Caco-2 (cell line): ENCODE data around the gene CARHSP1. TPM values are rescaled to one million over a fixed set of nuclear protein-coding genes. Genes with fewer than 3 reads are reported as not detected.

Experiments
- BruUV-seq: library from RNA; stranded (reverse); fragments of 400-500 nt; replicated peaks from 2 replicates; lab custom pipeline; 2021; lab: Mats Ljungman, UMichigan
- CTCF ChIA-PET: fragments of 300-600 bp; sonication (Branson Sonifier 250); formaldehyde crosslinking; loops from one replicate; lab custom pipeline; 2022; ENCODE audit warnings: antibody characterized with exemption; lab: Charles Lee
- POLR2A ChIA-PET: fragments of 300-600 bp; sonication (Branson Sonifier 250); formaldehyde crosslinking; loops from one replicate; lab custom pipeline; 2022; ENCODE audit warnings: antibody characterized with exemption; lab: Charles Lee
- DNase-seq, 2 experiments: peaks; one replicate each; pipeline versions ENCODE4 v3.0.0 to v3.0.0-alpha.2; 2020 to 2022
- H3K27me3 ChIP-seq: replicated peaks from 2 replicates; pipeline ENCODE4 v1.6.0; 2011; ENCODE audit warnings: low read length; ENCODE audit not compliant: control insufficient read depth, insufficient read depth
- H3K36me3 ChIP-seq: 2 replicates; pipeline ENCODE4 v1.5.1; 2011; ENCODE audit warnings: low read length; ENCODE audit not compliant: control insufficient read depth, insufficient read depth
- H3K4me1 ChIP-seq: fragments of 250-450 bp; sonication (Bioruptor Pico); 2 replicates; pipeline ENCODE4 v1.5.1; 2020; ENCODE audit warnings: mild to moderate bottlenecking
- H3K4me3 ChIP-seq: 2 replicates; pipeline ENCODE4 v1.5.1; 2011; ENCODE audit warnings: low read depth, mild to moderate bottlenecking, control low read depth, low read length
- H3K9me3 ChIP-seq: fragments of 250-450 bp; sonication (Bioruptor Pico); 2 replicates; pipeline ENCODE4 v1.5.1; 2020; ENCODE audit warnings: mild to moderate bottlenecking, moderate library complexity
- H3K27ac Mint-ChIP-seq: one replicate; pipeline ENCODE4 v1.8.0; 2022; ENCODE audit warnings: mixed read lengths; ENCODE audit not compliant: unreplicated experiment
- H3K27me3 Mint-ChIP-seq: one replicate; pipeline ENCODE4 v1.8.0; 2022; ENCODE audit warnings: mixed read lengths; ENCODE audit not compliant: insufficient read depth, unreplicated experiment
- H3K36me3 Mint-ChIP-seq: one replicate; pipeline ENCODE4 v1.8.0; 2022; ENCODE audit warnings: mild to moderate bottlenecking, mixed read lengths; ENCODE audit not compliant: insufficient read depth, unreplicated experiment
- H3K4me1 Mint-ChIP-seq: one replicate; pipeline ENCODE4 v1.8.0; 2022; ENCODE audit warnings: low read depth, mixed read lengths; ENCODE audit not compliant: unreplicated experiment
- H3K4me3 Mint-ChIP-seq: one replicate; pipeline ENCODE4 v1.8.0; 2022; ENCODE audit warnings: mild to moderate bottlenecking, moderate library complexity, mixed read lengths; ENCODE audit not compliant: unreplicated experiment
- H3K9me3 Mint-ChIP-seq: one replicate; pipeline ENCODE4 v1.8.0; 2022; ENCODE audit warnings: mixed read lengths; ENCODE audit not compliant: unreplicated experiment
- intact Hi-C: fragments of 100-400 bp; cut with micrococcal nuclease; formaldehyde crosslinking; loops from one replicate; pipeline ENCODE4 v1.10.0; 2022; ENCODE audit not compliant: unreplicated experiment
- total RNA-seq: library from RNA; stranded (reverse); gene quantifications from 2 replicates; pipeline ENCODE4 v1.2.3, GENCODE V29; 2022
- TF ChIP-seq, protein P1 (sequence below), 2 experiments: fragments of 200-600 bp in 1 of 2; IDR thresholded peaks; 1 replicate in 1 of 2; 2 replicates in 1 of 2; pipeline versions ENCODE4 v1.5.1 to v1.8.0; 2011 to 2022; ENCODE audit warnings: antibody characterized with exemption in 1 of 2, control low read depth in 1 of 2, inconsistent platforms in 1 of 2, low read depth in 1 of 2, low read length in 1 of 2, mild to moderate bottlenecking in 1 of 2, moderate library complexity in 1 of 2; ENCODE audit not compliant: insufficient read depth in 1 of 2, severe bottlenecking in 1 of 2, unreplicated experiment in 1 of 2

Gene CARHSP1
- total RNA-seq, 1 experiment from 2014 or later: 103 TPM

DNA sequence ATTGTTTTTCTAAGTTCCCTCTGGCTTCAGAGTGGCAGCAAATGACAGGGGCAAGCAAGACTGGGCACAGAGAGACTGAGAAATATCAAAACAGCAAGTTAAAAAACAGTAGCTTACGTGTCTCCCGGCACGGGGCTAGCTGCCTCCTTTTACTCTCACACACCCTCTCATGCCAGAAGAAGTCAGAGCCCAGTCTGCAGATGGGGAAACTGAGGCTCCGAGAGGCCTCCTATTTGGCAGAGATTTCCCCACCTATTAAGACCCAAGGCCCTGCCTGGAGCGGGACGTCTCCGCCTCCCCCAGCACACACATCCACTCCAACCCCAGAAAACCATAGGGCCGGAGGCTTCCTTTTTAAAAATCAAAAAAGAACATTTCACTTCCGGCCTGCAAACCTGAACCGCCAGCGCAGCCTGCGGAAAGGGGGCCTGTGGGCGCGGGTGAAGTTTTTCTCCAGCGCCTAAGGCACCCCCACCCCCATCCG is 832 bp downstream of the CARHSP1 start:
- H3K4me3 Mint-ChIP-seq: peak overlapping the region; percentile 97
- H3K27ac Mint-ChIP-seq: peak overlapping the region; percentile 97
- TF ChIP-seq, protein P1, sequence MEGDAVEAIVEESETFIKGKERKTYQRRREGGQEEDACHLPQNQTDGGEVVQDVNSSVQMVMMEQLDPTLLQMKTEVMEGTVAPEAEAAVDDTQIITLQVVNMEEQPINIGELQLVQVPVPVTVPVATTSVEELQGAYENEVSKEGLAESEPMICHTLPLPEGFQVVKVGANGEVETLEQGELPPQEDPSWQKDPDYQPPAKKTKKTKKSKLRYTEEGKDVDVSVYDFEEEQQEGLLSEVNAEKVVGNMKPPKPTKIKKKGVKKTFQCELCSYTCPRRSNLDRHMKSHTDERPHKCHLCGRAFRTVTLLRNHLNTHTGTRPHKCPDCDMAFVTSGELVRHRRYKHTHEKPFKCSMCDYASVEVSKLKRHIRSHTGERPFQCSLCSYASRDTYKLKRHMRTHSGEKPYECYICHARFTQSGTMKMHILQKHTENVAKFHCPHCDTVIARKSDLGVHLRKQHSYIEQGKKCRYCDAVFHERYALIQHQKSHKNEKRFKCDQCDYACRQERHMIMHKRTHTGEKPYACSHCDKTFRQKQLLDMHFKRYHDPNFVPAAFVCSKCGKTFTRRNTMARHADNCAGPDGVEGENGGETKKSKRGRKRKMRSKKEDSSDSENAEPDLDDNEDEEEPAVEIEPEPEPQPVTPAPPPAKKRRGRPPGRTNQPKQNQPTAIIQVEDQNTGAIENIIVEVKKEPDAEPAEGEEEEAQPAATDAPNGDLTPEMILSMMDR (IDR thresholded peaks at IDR 0.05; ENCODE audit: insufficient read depth in 1 of 2, low read depth in 1 of 2, low read length in 1 of 2, severe bottlenecking in 1 of 2, unreplicated experiment in 1 of 2): no peak
- intact Hi-C loops: loop anchor here (5.0 kb wide), 2 partner anchors 71 to 224 kb away; partner anchors contain the start of genes HAPSTR1, PMM2 and TMEM186
- TSS peak; percentile 67 for BruUV-seq
- POLR2A ChIA-PET: interaction anchor here (0.5 to 1.6 kb wide), 3 partner anchors 11 to 71 kb away, joined by 4 to 9 read pairs (median 8); partner anchors contain the start of genes PMM2 and TMEM186
- Histone ChIP-seq H3K36me3 (no peaks in the 10 kb centered on the region), H3K9me3 (no peaks in the 10 kb centered on the region), H3K4me3 (peak overlapping the region; percentile 62), H3K4me1 (peaks cover 49% of the 10 kb centered on the region), H3K27me3 (no peaks in the 10 kb centered on the region)
- peaks cover 37% of the 10 kb centered on the region for H3K36me3 Mint-ChIP-seq
- no peak for DNase-seq
- CTCF ChIA-PET: interaction anchor here (1.2 to 2.4 kb wide), 5 partner anchors 8 to 77 kb away, joined by 3 to 8 read pairs (median 5); no protein-coding TSS in a partner anchor
- no peaks in the 10 kb centered on the region for H3K27me3 Mint-ChIP-seq
- H3K4me1 Mint-ChIP-seq: peaks cover 15% of the 10 kb centered on the region
- H3K9me3 Mint-ChIP-seq: no peaks in the 10 kb centered on the region

DNA sequence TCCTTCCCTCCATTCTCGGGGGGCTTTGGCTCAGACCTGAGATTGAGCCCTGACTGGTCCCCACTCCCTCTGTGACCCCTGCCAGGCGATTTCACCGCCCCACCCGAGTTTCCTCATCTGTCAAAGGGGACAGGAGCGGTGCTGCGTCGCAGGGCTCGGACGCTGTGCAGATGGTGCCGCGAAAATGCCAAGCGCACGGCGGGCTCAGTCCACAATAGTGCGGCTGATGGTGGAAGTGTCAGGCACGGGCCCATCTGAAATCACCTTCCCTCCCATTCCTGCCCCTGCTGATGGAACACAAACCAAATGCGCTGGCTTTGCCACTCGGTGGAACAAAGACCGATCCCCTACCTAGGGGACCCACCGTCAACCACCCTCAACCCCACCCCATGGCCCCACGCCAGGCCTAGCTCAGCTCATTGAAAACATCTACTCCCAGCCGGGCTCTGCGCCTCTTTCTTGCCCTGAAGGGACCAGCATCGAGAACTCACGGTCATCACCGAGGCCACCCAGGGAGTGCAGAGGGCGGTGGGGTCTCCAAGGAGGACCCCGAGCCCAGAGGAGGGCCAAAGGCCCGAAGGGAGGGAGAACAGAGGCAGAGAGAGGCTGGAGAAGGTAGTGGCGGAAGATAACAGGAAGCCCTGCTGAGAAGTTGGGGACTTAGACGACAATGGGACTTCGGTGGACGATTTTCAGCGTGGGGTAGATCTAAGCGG is 1.4 kb downstream of the CARHSP1 start:
- Mint-ChIP-seq H3K4me3 (peak overlapping the region; percentile 97), H3K36me3 (peaks cover 43% of the 10 kb centered on the region), H3K27me3 (no peaks in the 10 kb centered on the region), H3K27ac (peak overlapping the region; percentile 97), H3K9me3 (no peaks in the 10 kb centered on the region), H3K4me1 (peaks cover 15% of the 10 kb centered on the region)
- BruUV-seq: no TSS peak
- Histone ChIP-seq H3K4me1 (peaks cover 55% of the 10 kb centered on the region), H3K4me3 (peak overlapping the region; percentile 62), H3K27me3 (no peaks in the 10 kb centered on the region), H3K9me3 (no peaks in the 10 kb centered on the region), H3K36me3 (no peaks in the 10 kb centered on the region)
- ChIA-PET CTCF (interaction anchor here (1.7 to 2.4 kb wide), 2 partner anchors 11 to 13 kb away, joined by 8 read pairs; no protein-coding TSS in a partner anchor), POLR2A (no interaction called here)
- DNase-seq: no peak
- TF ChIP-seq, protein P1 (IDR thresholded peaks at IDR 0.05; ENCODE audit: insufficient read depth in 1 of 2, low read depth in 1 of 2, low read length in 1 of 2, severe bottlenecking in 1 of 2, unreplicated experiment in 1 of 2): no peak
- intact Hi-C loops: loop anchor here (5.0 kb wide), 2 partner anchors 70 to 225 kb away; partner anchors contain the start of genes HAPSTR1, PMM2 and TMEM186

DNA sequence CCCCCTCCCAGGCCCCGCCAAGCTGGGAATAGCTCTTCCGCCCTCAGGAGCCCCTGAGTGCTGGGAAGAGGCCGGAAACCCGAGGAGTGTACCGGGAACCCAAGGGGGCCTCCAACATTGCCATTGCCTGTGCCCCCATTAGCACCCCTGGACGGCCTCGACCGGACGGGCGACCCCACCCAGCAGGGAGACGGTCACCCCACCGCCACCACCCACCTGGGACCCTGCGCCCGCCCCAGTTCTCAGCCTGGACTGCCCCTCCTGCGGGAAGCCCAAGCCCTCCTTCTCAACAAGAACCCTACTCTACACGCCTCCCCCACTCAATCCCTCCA is 2.0 kb downstream of the CARHSP1 start:
- BruUV-seq: no TSS peak
- Mint-ChIP-seq H3K27ac (peak overlapping the region; percentile 97), H3K27me3 (no peaks in the 10 kb centered on the region), H3K9me3 (no peaks in the 10 kb centered on the region), H3K4me1 (peaks cover 15% of the 10 kb centered on the region), H3K36me3 (peaks cover 48% of the 10 kb centered on the region), H3K4me3 (peak overlapping the region; percentile 97)
- Histone ChIP-seq H3K4me3 (peak overlapping the region; percentile 62), H3K9me3 (no peaks in the 10 kb centered on the region), H3K27me3 (no peaks in the 10 kb centered on the region), H3K36me3 (no peaks in the 10 kb centered on the region), H3K4me1 (peaks cover 59% of the 10 kb centered on the region)
- POLR2A ChIA-PET: no interaction called here
- DNase-seq: no peak
- TF ChIP-seq, protein P1 (IDR thresholded peaks at IDR 0.05; ENCODE audit: insufficient read depth in 1 of 2, low read depth in 1 of 2, low read length in 1 of 2, severe bottlenecking in 1 of 2, unreplicated experiment in 1 of 2): no peak
- intact Hi-C loops: loop anchor here (5.0 kb wide), 2 partner anchors 70 to 225 kb away; partner anchors contain the start of genes HAPSTR1, PMM2 and TMEM186
- CTCF ChIA-PET: no interaction called here
